Activated CD8-positive, alpha-beta memory T cell treated with anti-CD3 and anti-CD28 coated beads, Interleukin-2, amount 10 ng/mL, durations not matched to agents 7 days and 5 days (primary cell): ENCODE data around the gene HNRNPC. TPM values are rescaled to one million over a fixed set of nuclear protein-coding genes. Genes with fewer than 3 reads are reported as not detected.
"Not testable (repeated sequence)": the region's sequence is repeated elsewhere in the genome, so short reads cannot be mapped to it uniquely, and the experiment has no call there.

Source experiments
- ATAC-seq: fragments of 150-1000 bp; cut with Tn5 transposase; one replicate; pipeline ENCODE4 v1.10.0; 2021; ENCODE audit warnings: moderate library complexity
- CTCF ChIA-PET: fragments of 350-600 bp; sonication (Branson Sonifier 250); formaldehyde crosslinking; loops from one replicate; lab custom pipeline; 2021; ENCODE audit warnings: antibody characterized with exemption; lab: Charles Lee
- DNase-seq: peaks from one replicate; pipeline ENCODE4 v3.0.0-alpha.2; 2020
- H3K27ac Mint-ChIP-seq: one replicate; pipeline ENCODE4 v1.8.0; 2021; ENCODE audit warnings: mild to moderate bottlenecking, mixed read lengths
- H3K27me3 Mint-ChIP-seq: one replicate; pipeline ENCODE4 v1.8.0; 2021; ENCODE audit warnings: mixed read lengths
- H3K36me3 Mint-ChIP-seq: one replicate; pipeline ENCODE4 v1.8.0; 2021; ENCODE audit warnings: mild to moderate bottlenecking, mixed read lengths
- H3K4me1 Mint-ChIP-seq: one replicate; pipeline ENCODE4 v1.8.0; 2021; ENCODE audit warnings: mixed read lengths
- H3K4me3 Mint-ChIP-seq: one replicate; pipeline ENCODE4 v1.8.0; 2021; ENCODE audit warnings: mild to moderate bottlenecking, moderate library complexity, mixed read lengths
- H3K9me3 Mint-ChIP-seq: one replicate; pipeline ENCODE4 v1.8.0; 2022; ENCODE audit warnings: low read depth, mixed read lengths
- total RNA-seq, 2 experiments: library from RNA; stranded (reverse); gene quantifications; one replicate each; pipeline ENCODE4 v1.2.3, GENCODE V29; 2021

The HNRNPC gene
- 100 to 1,000 TPM; 718 to 921 TPM for total RNA-seq

- Mint-ChIP-seq H3K27me3 (no peaks in the 10 kb centered on the region), H3K27ac (peak within 1 kb of the TSS; percentile 100), H3K36me3 (peaks cover 43% of the 10 kb centered on the region), H3K4me3 (peak within 1 kb of the TSS; percentile 98), H3K4me1 (peaks cover 32% of the 10 kb centered on the region), H3K9me3 (no peaks in the 10 kb centered on the region)
- DNase-seq (peak; percentile 100), ATAC-seq (peak; percentile 90)
- CTCF ChIA-PET = interaction anchor here (0.6 kb wide), 1 partner anchor 246 kb away, joined by 3 read pairs; no protein-coding TSS in a partner anchor
Measured at GRCh38 chr14:21269252-21270046, at the start of gene HNRNPC. TSS of gene HNRNPC (minus strand) at chr14:21269442. CDS start at chr14:21234193, 35,249 bp downstream.

- no peaks in the 10 kb centered on the region for H3K36me3 Mint-ChIP-seq
- ATAC-seq (no peak), DNase-seq (no peak)
- CTCF ChIA-PET = no interaction called here
- H3K27me3 Mint-ChIP-seq = peaks cover 17% of the 10 kb centered on the region
- no peak overlapping the region for H3K27ac Mint-ChIP-seq
- peaks cover 3% of the 10 kb centered on the region for H3K4me1 Mint-ChIP-seq
- no peaks in the 10 kb centered on the region for H3K9me3 Mint-ChIP-seq
- no peak overlapping the region for H3K4me3 Mint-ChIP-seq
Measured at GRCh38 chr14:21317398-21317797, 48.2 kb upstream of the HNRNPC start.

GRCh38 chr14:21313512-21313911, 44.3 kb upstream of the HNRNPC start:
- H3K4me1 Mint-ChIP-seq = peaks cover 10% of the 10 kb centered on the region
- CTCF ChIA-PET = interaction anchor here (0.9 kb wide), 1 partner anchor 9 kb away, joined by 3 read pairs; no protein-coding TSS in a partner anchor
- no peak for ATAC-seq
- no peaks in the 10 kb centered on the region for H3K9me3 Mint-ChIP-seq
- DNase-seq = no peak
- peaks cover 16% of the 10 kb centered on the region for H3K27me3 Mint-ChIP-seq
- H3K36me3 Mint-ChIP-seq = no peaks in the 10 kb centered on the region
- H3K27ac Mint-ChIP-seq = no peak overlapping the region
- no peak overlapping the region for H3K4me3 Mint-ChIP-seq

GRCh38 chr14:21311614-21312013, 42.4 kb upstream of the HNRNPC start:
- CTCF ChIA-PET = no interaction called here

GRCh38 chr14:21309956-21310355, 40.7 kb upstream of the HNRNPC start:
- H3K4me3 Mint-ChIP-seq = no peak overlapping the region
- CTCF ChIA-PET = interaction anchor here (0.6 to 0.7 kb wide), 2 partner anchors 15 to 32 kb away, joined by 3 read pairs; no protein-coding TSS in a partner anchor

More at GRCh38 chr14:21311614-21312013, 42.4 kb upstream of the HNRNPC start:
- H3K4me1 Mint-ChIP-seq = peaks cover 15% of the 10 kb centered on the region
- H3K36me3 Mint-ChIP-seq = no peaks in the 10 kb centered on the region
- H3K27ac Mint-ChIP-seq = no peak overlapping the region
- H3K4me3 Mint-ChIP-seq = no peak overlapping the region
- DNase-seq = no peak
- ATAC-seq = no peak
- peaks cover 11% of the 10 kb centered on the region for H3K27me3 Mint-ChIP-seq
- H3K9me3 Mint-ChIP-seq = no peaks in the 10 kb centered on the region

GRCh38 chr14:21309238-21309636, 40.0 kb upstream of the HNRNPC start:
- no peak for DNase-seq
- Mint-ChIP-seq H3K4me1 (peaks cover 15% of the 10 kb centered on the region), H3K27ac (peak overlapping the region; percentile 38), H3K27me3 (peaks cover 13% of the 10 kb centered on the region), H3K36me3 (no peaks in the 10 kb centered on the region), H3K9me3 (no peaks in the 10 kb centered on the region), H3K4me3 (peak overlapping the region; percentile 35)
- CTCF ChIA-PET = interaction anchor here (0.6 to 0.7 kb wide), 2 partner anchors 15 to 33 kb away, joined by 3 read pairs; no protein-coding TSS in a partner anchor
- ATAC-seq = no peak

More at GRCh38 chr14:21309956-21310355, 40.7 kb upstream of the HNRNPC start:
- Mint-ChIP-seq H3K27ac (no peak overlapping the region), H3K36me3 (no peaks in the 10 kb centered on the region), H3K27me3 (peaks cover 11% of the 10 kb centered on the region), H3K9me3 (no peaks in the 10 kb centered on the region), H3K4me1 (peaks cover 15% of the 10 kb centered on the region)
- no peak for ATAC-seq
- no peak for DNase-seq

- no peaks in the 10 kb centered on the region for H3K9me3 Mint-ChIP-seq
- CTCF ChIA-PET = no interaction called here
- peak; percentile 90 for ATAC-seq
- peaks cover 15% of the 10 kb centered on the region for H3K4me1 Mint-ChIP-seq
- peak overlapping the region; percentile 35 for H3K4me3 Mint-ChIP-seq
- DNase-seq = peak; percentile 83
- H3K36me3 Mint-ChIP-seq = no peaks in the 10 kb centered on the region
- peaks cover 13% of the 10 kb centered on the region for H3K27me3 Mint-ChIP-seq
- H3K27ac Mint-ChIP-seq = peak overlapping the region; percentile 38
Measured at GRCh38 chr14:21308479-21309237, 39.4 kb upstream of the HNRNPC start.

- ATAC-seq (no peak), DNase-seq (no peak)
- Mint-ChIP-seq H3K4me1 (peaks cover 15% of the 10 kb centered on the region), H3K27ac (no peak overlapping the region), H3K36me3 (no peaks in the 10 kb centered on the region), H3K9me3 (no peaks in the 10 kb centered on the region), H3K4me3 (peak overlapping the region; percentile 35), H3K27me3 (peaks cover 16% of the 10 kb centered on the region)
- CTCF ChIA-PET = no interaction called here
Measured at GRCh38 chr14:21308132-21308478, 38.9 kb upstream of the HNRNPC start.

GRCh38 chr14:21307637-21308036, 38.4 kb upstream of the HNRNPC start:
- no peak for ATAC-seq
- Mint-ChIP-seq H3K27ac (no peak overlapping the region), H3K27me3 (peaks cover 18% of the 10 kb centered on the region), H3K4me3 (no peak overlapping the region), H3K36me3 (no peaks in the 10 kb centered on the region), H3K9me3 (no peaks in the 10 kb centered on the region), H3K4me1 (peaks cover 15% of the 10 kb centered on the region)
- no peak for DNase-seq
- CTCF ChIA-PET = interaction anchor here (0.7 kb wide), 1 partner anchor 10 kb away, joined by 3 read pairs; no protein-coding TSS in a partner anchor

- CTCF ChIA-PET, H3K4me1 Mint-ChIP-seq, H3K9me3 Mint-ChIP-seq, ATAC-seq, H3K36me3 Mint-ChIP-seq, H3K4me3 Mint-ChIP-seq, DNase-seq, H3K27ac Mint-ChIP-seq: not testable (repeated sequence)
- peaks cover 24% of the 10 kb centered on the region for H3K27me3 Mint-ChIP-seq
Measured at GRCh38 chr14:21302836-21303140, 33.5 kb upstream of the HNRNPC start.

GRCh38 chr14:21302013-21302835, 33.0 kb upstream of the HNRNPC start:
- no peaks in the 10 kb centered on the region for H3K9me3 Mint-ChIP-seq
- H3K4me1 Mint-ChIP-seq = peaks cover 9% of the 10 kb centered on the region
- CTCF ChIA-PET = no interaction called here

GRCh38 chr14:21300892-21301291, 31.6 kb upstream of the HNRNPC start:
- Mint-ChIP-seq H3K4me3 (no peak overlapping the region), H3K27ac (no peak overlapping the region), H3K27me3 (peaks cover 24% of the 10 kb centered on the region), H3K9me3 (no peaks in the 10 kb centered on the region), H3K36me3 (no peaks in the 10 kb centered on the region), H3K4me1 (peaks cover 9% of the 10 kb centered on the region)
- ATAC-seq (peak; percentile 58), DNase-seq (peak; percentile 43)
- CTCF ChIA-PET = no interaction called here

More at GRCh38 chr14:21302013-21302835, 33.0 kb upstream of the HNRNPC start:
- H3K27me3 Mint-ChIP-seq = peaks cover 24% of the 10 kb centered on the region
- H3K27ac Mint-ChIP-seq = no peak overlapping the region
- ATAC-seq = no peak
- H3K36me3 Mint-ChIP-seq = no peaks in the 10 kb centered on the region
- DNase-seq = no peak
- H3K4me3 Mint-ChIP-seq = no peak overlapping the region
